Measurements from ENCODE around the gene IL4I1.

IL4I1 gene

DNA sequence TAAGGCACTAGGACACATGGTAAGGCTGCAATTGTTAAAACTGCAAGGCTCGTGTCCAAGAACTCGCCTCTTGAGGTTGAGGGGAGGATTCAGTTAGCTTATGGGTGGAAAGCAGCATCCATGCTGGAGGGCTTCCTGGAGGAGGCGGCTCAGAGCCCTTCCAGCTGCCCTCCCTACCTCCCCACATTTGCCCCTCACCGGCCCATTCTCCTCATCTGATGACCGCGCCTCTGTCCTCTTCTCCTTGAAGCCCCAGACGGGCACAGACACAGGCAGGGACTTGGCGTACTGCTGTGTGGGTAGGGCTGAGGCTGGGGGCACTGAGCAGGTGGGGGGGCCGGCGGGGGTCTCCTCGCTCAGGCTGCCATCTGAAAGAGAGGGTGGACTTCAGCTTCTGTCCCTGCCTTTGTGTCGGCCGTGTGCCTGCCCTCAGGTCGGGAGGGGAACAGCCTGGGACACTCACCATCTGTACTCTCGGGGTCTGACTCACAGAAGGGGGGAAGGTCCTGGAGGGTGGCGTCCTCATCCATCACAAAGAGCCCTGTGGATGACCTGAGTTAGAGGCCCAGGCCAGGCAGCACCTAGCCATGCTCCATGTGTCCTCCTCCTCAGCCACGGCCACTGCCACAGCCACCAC lies 25.2 kb downstream of the IL4I1 start:
- Histone ChIP-seq H3K9ac (ENCODE audit: insufficient read length, low read depth) (no peak overlapping the region), H3K36me3 (ENCODE audit: insufficient read depth, insufficient read length, low read length) (peaks cover 53% of the 10 kb centered on the region), H3K4me1 (ENCODE audit: insufficient read depth, insufficient read length) (peaks cover 18% of the 10 kb centered on the region), H3K27me3 (ENCODE audit: insufficient read depth, insufficient read length) (no peaks in the 10 kb centered on the region), H3K4me3 (ENCODE audit: insufficient read length, low read depth) (no peak overlapping the region), H3K9me3 (ENCODE audit: insufficient read depth, low read length) (no peaks in the 10 kb centered on the region)
- TF ChIP-seq YY1 (IDR thresholded peaks at IDR 0.05; ENCODE audit: insufficient read depth, insufficient read length) (no peak), ZNF274 (IDR thresholded peaks at IDR 0.05; ENCODE audit: low read depth, low read length) (no peak), SUZ12 (IDR thresholded peaks at IDR 0.05; ENCODE audit: extremely low read depth, insufficient read depth, insufficient read length) (no peak)
- DNase-seq (ENCODE audit: low read depth, low spot score): no peak

DNA sequence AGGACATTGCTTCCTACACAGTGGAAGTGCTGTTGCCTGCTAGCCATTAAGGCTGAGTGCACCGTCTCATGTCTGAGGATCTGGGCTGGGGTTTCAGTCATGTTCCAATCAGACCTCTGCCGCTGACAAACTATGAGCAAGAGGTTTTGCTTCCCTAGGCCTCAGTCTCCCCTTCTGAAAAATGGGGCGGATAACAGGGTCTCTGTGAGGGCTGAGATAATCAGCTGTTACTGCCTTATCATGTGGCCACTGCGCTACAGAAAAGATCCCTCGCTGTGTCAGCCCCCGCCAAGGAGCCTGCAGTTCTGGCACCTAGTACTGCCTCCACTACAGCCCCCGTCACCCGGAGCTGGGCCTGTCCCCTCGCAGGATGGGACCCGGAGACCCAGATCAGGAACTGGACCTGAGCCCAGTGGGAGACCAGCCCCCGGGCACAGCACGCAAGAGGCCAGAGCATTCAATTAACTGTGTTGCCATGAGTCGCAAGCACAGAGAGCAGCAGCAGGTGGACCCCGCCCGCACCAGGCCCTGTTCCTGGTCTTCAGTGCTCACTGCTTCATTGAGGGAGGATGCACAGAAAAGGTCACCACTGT lies 26.3 kb downstream of the IL4I1 start:
- DNase-seq (ENCODE audit: low read depth, low spot score): no peak
- H3K4me1 ChIP-seq (ENCODE audit: insufficient read depth, insufficient read length): peaks cover 20% of the 10 kb centered on the region
- TF ChIP-seq YY1 (IDR thresholded peaks at IDR 0.05; ENCODE audit: insufficient read depth, insufficient read length): no peak
- TF ChIP-seq ZNF274 (IDR thresholded peaks at IDR 0.05; ENCODE audit: low read depth, low read length): no peak
- no peak for TF ChIP-seq SUZ12 (IDR thresholded peaks at IDR 0.05; ENCODE audit: extremely low read depth, insufficient read depth, insufficient read length)
- no peaks in the 10 kb centered on the region for H3K27me3 ChIP-seq (ENCODE audit: insufficient read depth, insufficient read length)
- H3K36me3 ChIP-seq (ENCODE audit: insufficient read depth, insufficient read length, low read length): peaks cover 56% of the 10 kb centered on the region
- no peaks in the 10 kb centered on the region for H3K9me3 ChIP-seq (ENCODE audit: insufficient read depth, low read length)
- peak overlapping the region; percentile 90 for H3K9ac ChIP-seq (ENCODE audit: insufficient read length, low read depth)
- peak overlapping the region; percentile 39 for H3K4me3 ChIP-seq (ENCODE audit: insufficient read length, low read depth)

DNA sequence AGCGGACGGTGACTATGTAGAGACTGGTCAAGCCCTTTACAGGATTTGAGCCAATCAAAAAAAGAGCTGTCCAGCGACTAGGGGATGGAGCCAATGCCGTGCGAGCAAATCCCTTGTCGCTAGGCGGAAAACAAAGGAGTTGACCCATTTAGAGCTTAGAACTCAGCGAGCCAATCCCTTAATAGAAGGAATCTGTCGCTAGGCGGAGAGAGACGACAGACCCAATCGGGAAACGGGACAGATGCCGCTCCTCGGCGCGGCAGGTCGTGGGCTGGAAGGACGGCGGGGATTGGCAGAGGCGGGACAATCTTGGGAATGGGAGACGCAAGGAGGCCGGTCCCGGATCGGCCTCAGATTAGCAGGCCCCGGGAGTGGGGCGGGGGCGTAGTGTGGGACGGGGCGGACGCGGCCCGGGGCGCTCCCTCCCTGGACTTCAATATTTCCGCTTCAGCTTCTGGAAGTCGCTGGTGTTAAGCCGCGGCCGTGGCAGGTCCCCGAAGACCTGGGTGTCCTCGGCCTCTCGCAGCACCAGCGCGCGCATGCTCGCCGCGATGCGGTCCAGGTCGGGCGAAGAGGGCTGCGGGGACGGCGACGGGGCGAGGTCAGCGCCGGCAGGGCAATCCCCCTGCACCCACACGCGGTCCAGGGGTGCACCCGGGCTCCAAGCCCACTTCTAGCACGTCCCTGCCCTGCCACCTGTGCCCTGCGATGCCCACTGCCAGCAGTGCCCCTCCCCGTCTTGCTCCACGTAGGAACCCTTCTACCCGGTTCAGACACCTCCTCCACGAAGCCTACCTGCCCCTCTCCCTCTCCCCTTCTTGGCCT lies 27.0 kb downstream of the IL4I1 start:
- peak overlapping the region; percentile 39 for H3K4me3 ChIP-seq (ENCODE audit: insufficient read length, low read depth)
- TF ChIP-seq YY1 (IDR thresholded peaks at IDR 0.05; ENCODE audit: insufficient read depth, insufficient read length) (no peak), SUZ12 (IDR thresholded peaks at IDR 0.05; ENCODE audit: extremely low read depth, insufficient read depth, insufficient read length) (no peak), ZNF274 (IDR thresholded peaks at IDR 0.05; ENCODE audit: low read depth, low read length) (no peak)
- H3K4me1 ChIP-seq (ENCODE audit: insufficient read depth, insufficient read length): peaks cover 18% of the 10 kb centered on the region
- peaks cover 54% of the 10 kb centered on the region for H3K36me3 ChIP-seq (ENCODE audit: insufficient read depth, insufficient read length, low read length)
- no peaks in the 10 kb centered on the region for H3K27me3 ChIP-seq (ENCODE audit: insufficient read depth, insufficient read length)
- peak; percentile 96 for DNase-seq (ENCODE audit: low read depth, low spot score)
- peak overlapping the region; percentile 90 for H3K9ac ChIP-seq (ENCODE audit: insufficient read length, low read depth)
- no peaks in the 10 kb centered on the region for H3K9me3 ChIP-seq (ENCODE audit: insufficient read depth, low read length)

DNA sequence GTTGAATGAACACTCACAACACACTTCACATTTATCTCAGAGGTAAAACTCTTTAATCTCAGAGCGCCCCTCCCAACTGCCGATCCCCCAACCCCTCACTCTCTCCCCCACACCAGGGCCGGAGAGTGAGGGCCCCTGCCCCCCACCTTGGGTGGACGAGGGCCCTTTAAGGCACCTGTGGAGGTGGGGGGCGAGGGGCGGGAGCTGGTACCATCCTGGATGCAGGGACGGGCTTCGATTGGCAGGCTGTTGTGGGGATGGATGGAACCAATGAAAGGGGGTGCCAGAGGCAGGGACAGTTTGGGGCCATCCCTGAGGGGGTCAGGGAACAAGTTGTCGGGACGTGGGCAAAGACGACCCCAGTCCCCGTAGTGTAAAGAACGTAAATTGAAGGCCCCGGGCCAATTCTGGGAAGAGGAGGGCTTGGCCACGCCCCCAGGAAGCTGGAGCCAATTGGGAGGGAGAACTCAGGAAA lies 27.6 kb downstream of the IL4I1 start:
- TF ChIP-seq ZNF274 (IDR thresholded peaks at IDR 0.05; ENCODE audit: low read depth, low read length): no peak
- no peak for TF ChIP-seq SUZ12 (IDR thresholded peaks at IDR 0.05; ENCODE audit: extremely low read depth, insufficient read depth, insufficient read length)
- no peak for TF ChIP-seq YY1 (IDR thresholded peaks at IDR 0.05; ENCODE audit: insufficient read depth, insufficient read length)
- Histone ChIP-seq H3K4me3 (ENCODE audit: insufficient read length, low read depth) (peak overlapping the region; percentile 26), H3K36me3 (ENCODE audit: insufficient read depth, insufficient read length, low read length) (peaks cover 54% of the 10 kb centered on the region), H3K27me3 (ENCODE audit: insufficient read depth, insufficient read length) (no peaks in the 10 kb centered on the region), H3K9me3 (ENCODE audit: insufficient read depth, low read length) (no peaks in the 10 kb centered on the region), H3K9ac (ENCODE audit: insufficient read length, low read depth) (peak overlapping the region; percentile 42), H3K4me1 (ENCODE audit: insufficient read depth, insufficient read length) (peaks cover 20% of the 10 kb centered on the region)
- no peak for DNase-seq (ENCODE audit: low read depth, low spot score)

DNA sequence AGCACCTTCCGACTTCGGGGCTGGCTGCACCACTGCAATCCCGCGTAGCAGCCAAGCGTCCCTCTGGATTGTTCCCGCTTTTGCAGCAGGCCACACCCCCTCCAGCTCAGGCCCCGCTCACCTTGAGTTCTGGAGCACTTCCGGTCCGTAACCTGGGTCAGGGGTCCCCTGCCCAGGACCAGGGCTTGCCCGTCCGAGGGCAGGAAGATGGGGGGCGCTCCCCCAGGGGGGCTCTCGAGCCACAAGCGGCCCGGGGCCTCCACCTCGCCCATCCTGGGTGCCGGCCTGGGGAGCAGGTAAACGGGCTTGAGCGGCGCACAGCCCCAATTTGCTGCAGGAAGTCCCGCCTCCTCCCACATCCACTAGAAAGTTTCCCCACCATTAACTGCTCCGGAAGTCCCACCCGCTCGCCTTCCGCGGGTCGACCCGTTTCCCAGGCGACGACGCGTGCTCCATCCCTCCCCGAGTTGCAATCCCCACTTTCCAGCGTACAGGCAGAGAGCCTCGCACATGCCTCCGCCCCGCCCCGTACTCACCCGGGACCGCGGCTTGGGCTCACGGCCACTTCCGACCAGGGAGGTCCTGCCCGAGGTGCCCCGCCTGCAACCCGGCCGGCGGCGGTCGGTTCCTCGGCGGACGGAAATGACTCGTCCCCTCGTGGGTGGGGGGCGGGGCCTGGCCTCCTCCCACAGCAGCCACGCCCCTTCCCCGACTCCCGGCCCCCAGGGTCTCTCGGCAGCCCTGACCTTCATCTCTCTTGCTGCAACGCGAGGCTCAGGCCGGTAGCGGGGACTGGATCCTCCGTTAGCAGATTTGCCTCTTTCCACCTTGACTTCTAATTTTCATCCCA lies 29.5 kb downstream of the IL4I1 start, which contains the start of gene PNKP:
PNKP (minus strand) TSS at position 644 of the 850 bp plus-strand sequence; CDS start at position 272, 372 bp downstream.
- Histone ChIP-seq H3K36me3 (ENCODE audit: insufficient read depth, insufficient read length, low read length) (peaks cover 56% of the 10 kb centered on the region), H3K9me3 (ENCODE audit: insufficient read depth, low read length) (no peaks in the 10 kb centered on the region), H3K4me1 (ENCODE audit: insufficient read depth, insufficient read length) (peaks cover 25% of the 10 kb centered on the region), H3K9ac (ENCODE audit: insufficient read length, low read depth) (peak within 1 kb of the TSS; percentile 93), H3K4me3 (ENCODE audit: insufficient read length, low read depth) (peak within 1 kb of the TSS; percentile 86), H3K27me3 (ENCODE audit: insufficient read depth, insufficient read length) (no peaks in the 10 kb centered on the region)
- TF ChIP-seq ZNF274 (IDR thresholded peaks at IDR 0.05; ENCODE audit: low read depth, low read length) (no peak), SUZ12 (IDR thresholded peaks at IDR 0.05; ENCODE audit: extremely low read depth, insufficient read depth, insufficient read length) (no peak), YY1 (IDR thresholded peaks at IDR 0.05; ENCODE audit: insufficient read depth, insufficient read length) (no peak)
- DNase-seq (ENCODE audit: low read depth, low spot score): no peak

DNA sequence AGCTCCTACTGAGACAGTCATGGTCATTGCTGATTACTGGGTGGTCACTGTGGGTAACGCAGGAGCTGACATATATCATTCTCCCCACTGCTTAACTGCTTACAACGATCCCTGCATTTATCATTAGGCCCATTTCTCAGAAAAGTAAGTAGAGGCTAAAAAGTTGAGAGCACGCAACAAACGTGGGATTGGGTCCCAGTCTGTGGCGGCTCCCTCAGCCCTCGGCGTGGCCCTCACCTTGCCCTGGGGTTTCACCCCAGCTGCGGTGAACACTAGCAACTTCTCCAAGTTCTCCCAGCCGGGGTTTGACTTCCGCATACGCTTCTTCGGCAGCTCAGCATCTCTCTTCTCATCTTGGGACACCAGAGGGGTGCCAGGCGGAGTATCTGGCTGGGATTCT lies 31.8 kb downstream of the IL4I1 start:
- Histone ChIP-seq H3K4me1 (ENCODE audit: insufficient read depth, insufficient read length) (peaks cover 26% of the 10 kb centered on the region), H3K36me3 (ENCODE audit: insufficient read depth, insufficient read length, low read length) (peaks cover 57% of the 10 kb centered on the region), H3K27me3 (ENCODE audit: insufficient read depth, insufficient read length) (no peaks in the 10 kb centered on the region), H3K9me3 (ENCODE audit: insufficient read depth, low read length) (no peaks in the 10 kb centered on the region), H3K4me3 (ENCODE audit: insufficient read length, low read depth) (peak overlapping the region; percentile 22), H3K9ac (ENCODE audit: insufficient read length, low read depth) (peak overlapping the region; percentile 26)
- DNase-seq (ENCODE audit: low read depth, low spot score): no peak
- TF ChIP-seq SUZ12 (IDR thresholded peaks at IDR 0.05; ENCODE audit: extremely low read depth, insufficient read depth, insufficient read length) (no peak), YY1 (IDR thresholded peaks at IDR 0.05; ENCODE audit: insufficient read depth, insufficient read length) (no peak), ZNF274 (IDR thresholded peaks at IDR 0.05; ENCODE audit: low read depth, low read length) (no peak)
